ENCODE data around the gene PTHLH. TPM values are rescaled to one million over a fixed set of nuclear protein-coding genes. Genes with fewer than 3 reads are reported as not detected.

The PTHLH gene
- total RNA-seq, 6 experiments from 2014 or later, result 0.59 to 1.3 (median 1.0) TPM

- Mint-ChIP-seq H3K9me3 (no peaks in the 10 kb centered on the region), H3K4me1 (ENCODE audit: low read depth) (peaks cover 5% of the 10 kb centered on the region; the same call in 1 of the 2 replicates), H3K27ac (no peak overlapping the region), H3K27me3 (ENCODE audit: insufficient read depth) (peaks cover 2% of the 10 kb centered on the region), H3K4me3 (no peak overlapping the region), H3K36me3 (ENCODE audit: low read depth) (no peaks in the 10 kb centered on the region)
- DNase-seq, result peak; percentile 69
- peak; percentile 95 for TF ChIP-seq CTCF (IDR thresholded peaks at IDR 0.05)
These were observed 31.7 kb downstream of the PTHLH start for GRCh38 chr12:27940756-27941402.

- no peak for TF ChIP-seq CTCF (IDR thresholded peaks at IDR 0.05)
- Mint-ChIP-seq H3K4me3 (no peak overlapping the region), H3K36me3 (ENCODE audit: low read depth) (no peaks in the 10 kb centered on the region), H3K9me3 (no peaks in the 10 kb centered on the region), H3K27ac (no peak overlapping the region), H3K27me3 (ENCODE audit: insufficient read depth) (peaks cover 2% of the 10 kb centered on the region), H3K4me1 (ENCODE audit: low read depth) (peaks cover 5% of the 10 kb centered on the region; the same call in 1 of the 2 replicates)
- no peak for DNase-seq
These were observed 32.3 kb downstream of the PTHLH start for GRCh38 chr12:27940245-27940644.

- DNase-seq, result no peak
- no peak overlapping the region for H3K27ac Mint-ChIP-seq
These were observed 34.8 kb downstream of the PTHLH start for GRCh38 chr12:27937768-27938167.

GRCh38 chr12:27936196-27936595, 36.3 kb downstream of the PTHLH start:
- Mint-ChIP-seq H3K4me1 (ENCODE audit: low read depth) (peaks cover 5% of the 10 kb centered on the region; the same call in 1 of the 2 replicates), H3K9me3 (no peaks in the 10 kb centered on the region), H3K27ac (no peak overlapping the region), H3K36me3 (ENCODE audit: low read depth) (no peaks in the 10 kb centered on the region), H3K4me3 (no peak overlapping the region), H3K27me3 (ENCODE audit: insufficient read depth) (peaks cover 4% of the 10 kb centered on the region)
- no peak for DNase-seq
- TF ChIP-seq CTCF (IDR thresholded peaks at IDR 0.05), result no peak; the same call in 1 of the 2 replicates

More at GRCh38 chr12:27937768-27938167, 34.8 kb downstream of the PTHLH start:
- Mint-ChIP-seq H3K27me3 (ENCODE audit: insufficient read depth) (peaks cover 3% of the 10 kb centered on the region), H3K36me3 (ENCODE audit: low read depth) (no peaks in the 10 kb centered on the region), H3K4me1 (ENCODE audit: low read depth) (peaks cover 5% of the 10 kb centered on the region; the same call in 1 of the 2 replicates), H3K9me3 (no peaks in the 10 kb centered on the region), H3K4me3 (no peak overlapping the region)
- no peak for TF ChIP-seq CTCF (IDR thresholded peaks at IDR 0.05)

- Mint-ChIP-seq H3K4me1 (ENCODE audit: low read depth) (peaks cover 5% of the 10 kb centered on the region; the same call in 1 of the 2 replicates), H3K27me3 (ENCODE audit: insufficient read depth) (peaks cover 4% of the 10 kb centered on the region), H3K4me3 (no peak overlapping the region), H3K36me3 (ENCODE audit: low read depth) (no peaks in the 10 kb centered on the region), H3K9me3 (no peaks in the 10 kb centered on the region), H3K27ac (no peak overlapping the region)
- no peak for DNase-seq
- TF ChIP-seq CTCF (IDR thresholded peaks at IDR 0.05), result no peak
These were observed 38.3 kb downstream of the PTHLH start for GRCh38 chr12:27934276-27934675.
